Stimulated activated CD4-positive, alpha-beta T cell treated with anti-CD3 and anti-CD28 coated beads, Interleukin-4, amount 100 ng/mL, for 48 hours (primary cell): ENCODE measurements around the gene NBPF12.
"Not testable (repeated sequence)": the region's sequence is repeated elsewhere in the genome, so short reads cannot be mapped to it uniquely, and the experiment has no call there.

Source experiments
- DNase-seq, 2 donors: peaks; one replicate each; pipeline ENCODE4 v3.0.0-alpha.2; 2020; ENCODE audit warnings: low read depth in 2 of 2

The NBPF12 gene

GRCh38 chr1:146972681-146973080 lies 34.6 kb downstream of the NBPF12 start:
- DNase-seq = not testable (repeated sequence)

- not testable (repeated sequence) for DNase-seq
These were observed 47.7 kb downstream of the NBPF12 start for GRCh38 chr1:146985855-146986254.

- not testable (repeated sequence) for DNase-seq
These were observed 48.3 kb downstream of the NBPF12 start for GRCh38 chr1:146986450-146986849.

GRCh38 chr1:146987502-146987901 lies 49.4 kb downstream of the NBPF12 start:
- DNase-seq = not testable (repeated sequence)

- not testable (repeated sequence) for DNase-seq
These were observed 51.3 kb downstream of the NBPF12 start for GRCh38 chr1:146989455-146989854.

GRCh38 chr1:147008495-147008894 lies 70.4 kb downstream of the NBPF12 start:
- not testable (repeated sequence) for DNase-seq

- DNase-seq = not testable (repeated sequence)
These were observed 88.9 kb downstream of the NBPF12 start for GRCh38 chr1:147026975-147027374.

GRCh38 chr1:147030066-147030653 lies 92.0 kb downstream of the NBPF12 start:
- DNase-seq = not testable (repeated sequence)

GRCh38 chr1:147039916-147040315 lies 101.8 kb downstream of the NBPF12 start:
- no peak for DNase-seq

GRCh38 chr1:147042891-147043290 lies 104.8 kb downstream of the NBPF12 start:
- not testable (repeated sequence) for DNase-seq

- DNase-seq = not testable (repeated sequence)
These were observed 106.4 kb downstream of the NBPF12 start for GRCh38 chr1:147044511-147044910.
